Stomach (tissue), 4 donors: Measurements from ENCODE around the gene DXO.

Experiments used
- CTCF ChIP-seq, 7 experiments: fragments of 450-650 bp in 4 of 7; fragments of 200-600 bp in 3 of 7; sonication (generic) in 3 of 7; IDR thresholded peaks; one replicate each; pipeline ENCODE4 v1.5.1; 2016 to 2019; ENCODE audit warnings: antibody characterized with exemption in 7 of 7, control low read depth in 2 of 7, mild to moderate bottlenecking in 1 of 7
- EP300 ChIP-seq: sonication (generic); formaldehyde crosslinking; IDR thresholded peaks from one replicate; pipeline ENCODE4 v1.6.1; 2017; ENCODE audit warnings: antibody characterized with exemption
- POLR2A ChIP-seq, 4 donors: fragments of 450-650 bp; IDR thresholded peaks; one replicate each; pipeline ENCODE4 v1.6.1; 2016; ENCODE audit warnings: antibody characterized with exemption in 4 of 4, control low read depth in 2 of 4, mild to moderate bottlenecking in 1 of 4, moderate library complexity in 1 of 4
- POLR2AphosphoS5 ChIP-seq, 3 donors: sonication (generic); formaldehyde crosslinking; IDR thresholded peaks; one replicate each; pipeline ENCODE4 v1.6.1; 2016; ENCODE audit warnings: antibody characterized with exemption in 3 of 3

GRCh38 chr6:31967926-31968320 is 4.0 kb downstream of the DXO start:
- TF ChIP-seq CTCF (IDR thresholded peaks at IDR 0.05) (no peak), POLR2A (IDR thresholded peaks at IDR 0.05) (no peak), POLR2AphosphoS5 (IDR thresholded peaks at IDR 0.05) (no peak), EP300 (no peak)
